ENCODE results near the gene B4GALT2.

Gene B4GALT2

DNA sequence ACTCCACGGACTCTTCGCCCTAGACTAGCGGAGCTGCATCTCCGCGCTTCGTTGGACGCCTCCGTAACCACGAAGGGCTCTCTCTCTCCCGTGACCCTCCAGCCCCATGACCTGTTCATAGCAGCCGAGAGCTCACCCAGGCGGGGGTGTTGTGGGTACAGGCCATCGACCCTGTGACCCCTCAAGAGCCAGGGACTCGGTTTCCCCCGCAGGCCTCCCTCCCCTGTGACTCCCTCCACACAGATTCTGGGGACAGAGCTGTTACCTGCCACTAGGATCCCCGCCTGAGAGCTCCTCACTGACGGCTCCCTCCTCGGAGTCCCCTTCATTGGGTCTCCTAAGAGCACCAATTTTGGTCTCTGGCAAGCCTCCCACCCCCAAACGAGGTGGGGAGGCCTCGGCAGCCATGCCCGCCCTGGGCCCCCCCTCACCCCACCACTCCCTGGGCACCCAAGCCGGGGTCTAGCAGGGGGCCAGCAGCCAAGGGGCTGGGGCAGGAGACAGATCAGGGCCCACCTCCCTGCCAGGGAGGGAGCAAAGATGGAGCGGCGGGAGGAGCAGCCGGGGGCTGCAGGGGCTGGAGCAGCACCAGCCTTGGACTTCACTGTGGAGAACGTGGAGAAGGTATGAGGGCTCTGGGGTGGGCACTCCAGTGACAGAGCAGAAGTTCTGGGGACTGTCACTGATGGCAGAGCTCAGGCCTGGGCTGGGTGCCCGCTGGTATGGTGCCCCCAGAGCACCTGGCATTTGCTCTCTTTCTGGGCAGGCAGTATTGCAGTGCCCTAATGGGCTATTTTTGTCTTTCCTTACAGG is 31.7 kb upstream of the B4GALT2 start:
- no peak for DNase-seq

- DNase-seq, result no peak
Measured at GRCh38 chr1:43947874-43948437, 31.1 kb upstream of the B4GALT2 start.

DNA sequence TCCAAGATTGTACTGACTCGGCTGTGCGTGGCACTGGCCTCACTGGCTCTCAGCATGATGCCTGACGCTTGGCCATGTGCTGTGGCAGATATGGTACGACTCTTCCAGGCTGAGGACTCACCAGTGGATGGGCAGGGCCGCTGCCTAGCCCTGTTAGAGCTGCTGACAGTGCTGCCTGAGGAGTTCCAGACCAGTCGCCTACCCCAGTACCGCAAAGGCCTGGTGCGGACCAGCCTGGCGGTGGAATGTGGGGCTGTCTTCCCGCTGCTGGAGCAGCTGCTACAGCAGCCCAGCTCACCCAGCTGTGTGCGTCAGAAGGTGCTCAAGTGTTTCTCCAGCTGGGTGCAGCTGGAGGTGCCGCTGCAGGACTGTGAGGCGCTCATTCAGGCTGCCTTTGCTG is 29.3 kb upstream of the B4GALT2 start:
- no peak for DNase-seq

- no peak for DNase-seq
Measured at GRCh38 chr1:43951021-43951985, 27.7 kb upstream of the B4GALT2 start.

DNA sequence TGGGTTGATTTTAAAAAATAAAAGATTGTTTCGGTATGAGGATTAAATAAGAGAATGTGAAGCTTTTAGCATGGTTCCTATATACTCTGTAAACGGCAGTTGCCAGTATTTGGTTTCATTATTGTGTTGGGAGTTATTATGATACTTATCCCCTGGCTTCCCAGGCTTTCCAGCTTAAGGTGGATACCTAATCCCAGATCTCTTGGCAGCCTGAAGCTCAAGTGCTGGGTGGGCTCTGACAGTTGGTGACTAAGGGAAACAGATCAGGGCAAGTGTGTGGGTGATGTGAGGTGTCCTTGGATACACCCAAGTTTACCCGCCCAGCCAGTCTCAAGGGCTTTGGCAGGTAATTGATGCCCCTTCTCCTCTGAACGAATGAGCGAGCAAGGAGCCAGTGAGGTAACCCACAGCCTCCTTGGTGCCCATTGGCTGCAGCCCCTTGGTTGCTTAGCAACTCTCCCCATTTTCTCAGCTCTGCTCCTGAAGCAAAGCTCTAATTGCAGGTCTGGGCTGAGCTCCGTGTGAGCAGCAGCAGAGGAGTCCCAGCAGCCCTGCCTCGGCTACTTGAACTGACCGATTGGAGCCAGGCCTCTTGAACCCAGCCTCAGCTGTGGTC is 26.2 kb upstream of the B4GALT2 start:
- no peak for DNase-seq

DNA sequence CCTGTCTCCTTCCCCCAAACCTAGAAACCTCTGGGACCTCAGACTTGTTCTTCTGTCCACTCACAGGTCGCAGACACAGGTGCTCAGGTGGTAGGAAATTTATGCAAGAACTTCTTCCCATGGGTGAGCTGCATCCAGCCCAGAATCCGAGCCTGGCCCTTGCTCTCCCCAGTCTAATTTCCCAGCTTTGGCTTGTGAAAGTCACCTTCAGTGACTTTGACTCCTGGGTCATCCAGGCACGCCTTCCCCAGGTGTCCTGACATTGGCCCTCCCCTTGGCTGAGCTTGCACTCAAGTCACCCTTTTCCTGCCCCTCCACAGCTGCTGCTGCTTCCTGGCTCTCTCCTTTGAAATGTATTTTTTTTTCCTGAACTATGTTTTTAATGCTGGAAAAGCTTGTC is 25.6 kb upstream of the B4GALT2 start:
- DNase-seq, result no peak

DNA sequence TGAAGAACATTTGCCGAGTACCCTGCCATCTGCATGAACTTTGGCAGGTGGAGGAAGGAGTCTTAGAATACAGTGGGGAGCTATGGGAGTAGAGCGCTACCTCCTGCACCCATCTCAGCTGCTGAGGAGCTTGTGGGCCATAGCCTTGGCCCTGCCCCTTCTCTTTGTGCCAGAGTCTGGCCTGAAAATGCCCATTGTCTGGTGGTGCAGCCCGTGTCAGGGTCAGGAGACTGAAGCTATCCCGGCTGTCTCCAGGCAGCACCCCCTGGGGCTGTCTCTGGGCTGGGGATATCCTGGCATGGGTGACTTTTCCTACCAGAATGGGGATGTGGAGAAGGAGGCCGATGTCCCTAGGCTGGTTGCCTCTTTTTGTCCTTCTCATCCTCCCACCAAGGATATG is 25.0 kb upstream of the B4GALT2 start:
- DNase-seq, result no peak

- no peak for DNase-seq
Measured at GRCh38 chr1:43956234-43956633, 22.8 kb upstream of the B4GALT2 start.

- DNase-seq, result no peak
Measured at GRCh38 chr1:43957407-43958040, 21.5 kb upstream of the B4GALT2 start.

DNA sequence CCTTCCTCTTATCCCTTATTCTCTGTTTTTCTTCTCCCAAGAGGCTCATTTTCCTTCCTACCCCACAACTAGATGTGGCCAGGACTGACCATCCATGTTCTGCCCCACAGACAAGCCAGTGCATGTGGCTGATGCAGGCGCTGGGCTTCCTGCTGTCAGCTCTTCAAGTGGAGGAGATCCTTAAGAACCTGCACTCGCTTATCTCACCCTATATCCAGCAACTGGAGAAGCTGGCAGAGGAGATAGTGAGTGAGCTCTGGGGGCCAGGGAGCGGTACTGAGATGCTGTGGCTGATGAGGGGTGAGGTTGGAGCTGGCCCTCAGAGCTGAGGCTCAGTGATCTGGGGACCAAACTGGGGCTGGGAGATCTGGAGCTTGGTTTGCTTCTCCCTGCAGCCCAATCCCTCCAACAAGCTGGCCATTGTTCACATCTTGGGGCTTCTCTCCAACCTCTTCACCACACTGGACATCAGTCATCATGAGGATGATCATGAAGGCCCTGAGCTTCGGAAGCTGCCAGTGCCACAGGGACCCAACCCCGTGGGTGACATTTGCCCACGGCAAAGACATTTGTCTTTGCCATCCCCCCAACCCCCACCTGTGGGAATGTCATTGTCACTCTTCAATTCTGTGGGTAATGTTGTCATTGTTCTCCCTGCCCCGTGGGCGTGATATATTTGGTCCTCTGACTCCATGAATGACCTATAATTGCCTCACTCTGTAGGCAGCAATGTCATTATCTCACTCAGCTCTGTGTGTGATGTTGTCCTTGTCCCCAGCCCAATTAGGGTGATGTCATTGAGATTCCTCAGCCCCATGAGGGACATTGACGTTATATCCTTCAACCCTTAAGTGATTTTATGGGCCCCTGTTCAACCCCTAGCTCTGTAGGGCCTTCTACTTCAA is 20.4 kb upstream of the B4GALT2 start:
- DNase-seq, result no peak

GRCh38 chr1:43960798-43961197 is 18.2 kb upstream of the B4GALT2 start:
- DNase-seq, result no peak

DNA sequence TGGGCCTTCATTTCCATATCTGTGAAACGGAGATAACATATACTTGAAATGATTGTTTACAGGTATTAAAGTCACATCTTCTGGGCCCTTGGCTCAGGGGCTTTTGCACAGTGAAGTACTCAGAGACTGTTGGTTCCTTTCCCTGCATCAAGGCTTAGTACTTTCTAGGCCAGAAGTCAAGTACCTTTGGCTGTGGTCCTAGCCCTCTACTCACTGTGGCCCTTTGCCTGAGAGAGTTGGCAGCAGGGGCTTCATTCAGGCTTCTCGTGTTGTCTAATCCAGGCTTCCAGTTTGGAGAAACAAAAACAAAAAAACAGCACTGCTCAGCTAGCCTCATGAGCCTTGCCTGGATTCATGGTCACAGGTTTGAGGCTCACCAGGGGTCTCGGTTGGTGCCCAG is 17.3 kb upstream of the B4GALT2 start:
- no peak for DNase-seq

GRCh38 chr1:43962324-43962723 is 16.7 kb upstream of the B4GALT2 start:
- DNase-seq, result no peak

DNA sequence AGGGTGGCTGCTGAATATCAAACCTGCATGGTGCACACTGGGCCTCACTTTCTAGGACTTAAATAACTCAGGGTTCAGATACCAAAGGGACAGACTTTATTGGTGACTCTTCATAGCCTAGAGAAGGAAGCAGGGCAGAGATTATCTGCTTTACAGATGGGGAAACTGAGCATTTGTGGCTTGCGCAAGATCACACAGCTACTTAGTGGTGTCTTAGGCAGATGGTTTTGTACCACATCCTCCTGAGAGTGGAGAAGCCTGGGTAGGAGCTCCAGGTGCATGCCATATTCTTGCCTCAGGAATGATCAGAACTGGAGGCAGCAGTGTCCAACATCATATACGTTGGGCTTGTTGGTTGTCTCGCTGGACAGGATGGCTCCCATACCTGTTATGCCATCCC is 16.0 kb upstream of the B4GALT2 start:
- no peak for DNase-seq

GRCh38 chr1:43963890-43964289 is 15.1 kb upstream of the B4GALT2 start:
- DNase-seq, result no peak

- DNase-seq, result no peak
Measured at GRCh38 chr1:43965316-43965715, 13.7 kb upstream of the B4GALT2 start.

DNA sequence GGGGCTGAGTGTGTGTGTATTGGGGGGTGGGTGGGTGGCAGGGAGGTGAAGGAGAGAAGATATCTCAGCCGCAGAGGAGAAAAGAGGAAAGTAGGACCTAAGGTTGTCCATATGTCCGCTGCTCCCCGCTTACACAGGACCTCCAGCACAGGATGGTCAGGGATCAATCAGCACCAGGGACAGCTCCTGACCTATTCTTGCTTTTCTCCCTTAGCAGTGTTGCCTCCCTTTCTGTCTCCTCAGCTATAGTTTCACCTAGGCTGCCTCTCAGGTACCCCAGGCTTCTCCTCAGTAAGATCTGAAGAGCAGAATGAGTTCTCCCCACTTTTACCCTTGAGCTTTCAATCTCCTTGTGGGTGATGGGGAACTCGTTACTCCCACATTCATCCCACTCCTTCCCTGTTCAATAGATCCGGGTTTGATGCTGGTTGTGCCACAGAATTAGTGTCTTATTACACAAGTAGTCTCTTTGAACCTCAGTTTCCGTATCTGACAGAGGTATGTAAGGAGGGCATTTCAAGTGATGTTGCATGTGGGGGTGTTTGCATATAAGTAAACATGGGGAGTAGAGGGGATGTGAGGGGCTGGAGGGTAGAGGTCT is 10.6 kb upstream of the B4GALT2 start:
- no peak for DNase-seq

DNA sequence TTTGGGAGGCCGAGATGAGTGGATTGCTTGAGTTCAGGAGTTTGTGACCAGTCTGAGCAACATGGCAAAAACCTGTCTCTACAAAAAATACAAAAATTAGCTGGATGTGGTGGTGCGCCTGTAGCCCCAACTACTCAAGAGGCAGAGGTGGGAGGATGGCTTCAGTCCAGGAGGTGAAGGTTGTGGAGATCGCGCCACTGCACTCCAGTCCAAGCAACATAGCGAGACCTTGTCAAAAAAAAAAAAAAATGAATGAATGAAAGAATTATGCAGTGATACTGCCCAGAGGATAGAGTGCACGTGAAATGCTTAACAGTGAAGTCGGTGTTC is 9.6 kb upstream of the B4GALT2 start:
- DNase-seq, result no peak

DNA sequence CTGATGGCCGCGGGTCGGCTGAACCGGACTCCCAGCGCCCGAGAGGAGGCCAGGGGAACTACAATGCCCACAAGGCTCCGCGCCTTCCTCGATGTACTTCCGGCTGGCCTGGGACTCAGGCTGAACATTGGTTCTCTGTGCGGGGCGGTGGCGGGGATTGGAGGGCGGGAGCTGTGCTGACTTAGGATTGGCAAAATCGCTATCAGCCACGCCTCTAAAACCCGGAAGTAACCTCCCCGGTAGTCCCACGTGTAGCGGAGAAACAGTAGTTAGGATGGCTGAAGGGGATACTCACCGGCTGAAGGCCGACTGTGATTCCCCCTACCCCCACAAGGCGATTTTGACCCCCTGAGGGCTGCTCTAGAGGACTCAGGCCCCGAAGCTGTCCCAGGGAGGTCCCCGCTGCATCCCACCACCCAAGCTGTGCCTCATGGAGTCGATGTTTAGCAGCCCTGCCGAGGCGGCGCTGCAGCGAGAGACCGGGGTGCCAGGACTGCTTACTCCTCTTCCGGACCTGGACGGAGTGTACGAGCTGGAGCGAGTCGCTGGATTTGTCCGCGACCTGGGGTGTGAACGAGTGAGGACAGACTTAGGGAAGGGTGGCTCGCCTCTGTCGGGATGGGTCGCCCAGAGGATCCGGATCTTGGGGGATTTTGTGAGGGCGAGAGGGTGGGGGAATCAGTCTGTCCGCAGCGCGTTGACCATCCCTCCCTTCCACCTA is 9.1 kb upstream of the B4GALT2 start, which contains the start of gene DPH2:
Gene DPH2, plus strand, starts transcription at position 265 of the 721 bp plus-strand sequence. Its CDS starts 166 bp downstream, at position 431.
- peak; percentile 96 for DNase-seq

GRCh38 chr1:43970502-43970901 is 8.5 kb upstream of the B4GALT2 start:
- DNase-seq, result no peak
